NCI-H1092 treated with DMSO at 0.1 percent for 48 hours (cell line): ENCODE results near the gene EMP1.

Experiments used
- DNase-seq: peaks from one replicate; lab custom pipeline; 2025; lab: John Stamatoyannopoulos, UW

Gene EMP1

GRCh38 chr12:13196130-13196921, at the start of gene EMP1:
Gene EMP1 (plus strand): TSS chr12:13196726. CDS start chr12:13211511, 14,785 bp downstream.
- DNase-seq = peak; percentile 37

DNA sequence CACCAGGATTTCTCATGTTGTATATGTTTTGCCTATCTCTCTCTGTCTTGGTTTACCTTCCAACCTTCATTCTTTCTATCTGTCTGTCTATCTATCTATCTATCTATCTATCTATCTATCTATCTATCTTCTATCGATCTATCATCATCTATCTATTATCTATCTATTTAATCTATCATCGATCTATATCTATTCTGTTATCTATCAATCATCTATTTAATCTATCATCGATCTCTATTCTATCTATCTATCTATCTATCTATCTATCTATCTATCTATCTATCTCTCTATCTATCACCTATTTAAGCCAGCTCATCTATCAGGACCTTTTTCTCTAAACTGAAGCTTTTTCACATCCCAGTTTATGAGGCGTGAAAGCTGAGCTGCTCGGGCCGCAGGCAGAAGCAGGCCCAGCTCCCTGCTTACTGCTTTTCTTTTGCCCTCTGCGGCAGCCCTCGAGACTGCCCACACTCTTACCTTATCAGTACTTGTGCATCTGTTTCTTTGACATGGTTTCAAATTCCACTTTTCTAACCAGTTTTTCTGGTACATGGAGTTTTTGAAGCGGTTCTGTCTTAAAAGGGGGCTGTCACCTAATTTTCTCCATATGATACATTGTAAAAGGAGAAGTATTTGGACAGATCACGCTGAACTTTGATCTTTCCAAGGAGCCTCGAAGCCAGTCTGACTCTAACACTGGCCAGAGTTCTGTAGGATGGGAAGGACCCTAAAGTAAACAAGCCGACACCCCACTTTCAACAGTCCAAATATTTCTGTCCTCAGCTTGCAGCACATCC, 48.6 kb upstream of the EMP1 start:
- no peak for DNase-seq

- no peak for DNase-seq
Observed at GRCh38 chr12:13148485-13148847, 48.1 kb upstream of the EMP1 start.

DNA sequence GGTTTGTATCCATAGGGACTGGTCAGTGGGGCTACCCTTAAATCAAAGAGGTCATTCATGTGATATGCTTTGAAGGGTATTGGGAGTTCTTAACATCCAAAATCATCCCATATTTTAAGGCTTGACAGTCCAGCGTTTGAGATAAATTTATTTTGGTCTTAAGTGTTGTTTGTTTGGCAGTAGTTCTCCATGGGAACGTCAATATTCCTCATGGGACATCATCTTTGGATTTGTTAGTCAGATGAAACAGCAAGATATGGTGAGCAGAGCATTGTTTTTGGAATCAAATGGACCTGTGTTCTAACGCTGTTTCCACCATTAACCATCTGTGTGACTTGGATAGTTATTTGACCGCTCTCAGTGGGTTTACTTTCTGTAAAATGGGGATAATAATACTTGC, 47.1 kb upstream of the EMP1 start:
- DNase-seq = no peak

DNA sequence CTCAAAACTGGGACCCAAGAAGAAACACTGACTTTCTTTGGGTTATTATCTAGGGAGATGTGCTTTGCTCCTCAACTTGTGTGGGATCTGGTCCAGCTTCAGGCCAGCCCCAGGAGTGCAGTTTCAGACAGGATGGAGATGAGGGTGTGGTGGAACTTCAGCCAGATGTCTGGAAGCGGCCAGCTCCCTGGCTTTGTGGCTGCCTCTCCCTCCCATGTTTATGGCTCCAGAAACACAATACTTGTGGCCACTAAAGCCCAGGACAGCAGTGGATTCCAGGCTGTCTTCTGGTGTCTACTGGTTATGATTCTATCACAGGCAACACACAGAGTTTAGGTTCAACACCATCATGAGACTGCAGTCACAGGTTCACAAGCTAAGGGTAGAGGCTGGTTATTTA, 44.2 kb upstream of the EMP1 start:
- DNase-seq = no peak

DNA sequence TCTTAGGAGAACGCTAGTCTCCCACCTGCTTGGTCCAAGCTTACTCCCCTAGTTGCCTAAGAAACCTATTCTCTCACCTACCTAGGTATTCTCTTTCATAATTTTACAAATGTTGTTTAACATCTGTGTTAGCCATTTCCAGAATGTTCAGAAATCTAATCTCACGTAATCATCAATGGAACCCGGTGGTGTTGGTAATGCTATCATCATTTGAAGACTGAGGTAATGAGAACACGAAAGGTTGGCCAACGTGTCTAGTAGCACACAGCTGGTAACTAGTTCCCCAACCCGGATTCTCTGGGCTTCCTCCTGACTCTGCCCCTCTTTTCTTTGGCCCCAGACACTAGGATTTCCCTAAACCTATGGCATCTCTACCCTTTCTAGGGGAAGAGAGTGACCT, 43.8 kb upstream of the EMP1 start:
- no peak for DNase-seq

DNA sequence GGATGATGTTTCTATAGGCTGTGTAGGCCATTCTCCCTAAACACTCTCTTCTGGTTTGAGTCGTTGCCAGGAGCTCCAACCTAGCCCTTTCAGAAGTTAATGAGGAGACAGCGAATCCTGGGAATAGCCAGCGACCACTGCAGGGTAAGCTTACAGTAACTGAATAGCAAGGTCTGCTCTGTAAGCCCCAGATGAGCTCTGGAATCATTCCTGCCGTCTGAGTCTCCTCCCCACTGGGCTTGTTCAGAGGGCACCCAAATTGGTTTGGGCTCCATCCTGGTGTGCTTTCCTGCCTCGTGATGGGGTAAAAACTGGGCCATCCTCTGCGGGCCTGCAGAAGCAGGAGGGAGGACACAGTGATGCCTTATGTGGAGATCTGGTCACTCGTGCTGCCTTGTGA, 43.3 kb upstream of the EMP1 start:
- DNase-seq = no peak

DNA sequence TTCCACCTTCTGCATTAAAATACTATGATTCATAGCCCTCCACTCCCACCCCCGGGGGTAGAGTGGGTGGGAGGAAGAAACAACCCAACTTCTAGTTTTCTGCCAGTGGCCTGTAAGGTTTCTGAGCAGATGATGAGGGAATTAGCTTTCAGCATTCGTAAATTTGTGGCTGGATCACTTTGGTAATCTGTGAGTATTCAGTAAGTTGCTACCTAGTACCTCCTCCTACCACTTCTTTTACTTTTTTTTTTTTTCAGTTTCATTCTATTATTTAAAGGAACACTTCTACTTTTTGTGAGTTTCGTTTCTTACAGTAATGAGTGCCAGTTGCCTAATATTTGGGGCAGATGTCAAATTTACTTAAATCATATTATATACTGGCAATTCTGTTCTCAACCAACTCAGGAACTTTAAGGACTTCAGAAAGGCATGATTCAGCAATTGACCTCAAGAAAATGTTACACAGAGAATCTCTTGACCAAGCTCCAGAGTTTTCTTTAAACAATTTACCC, 42.4 kb upstream of the EMP1 start:
- no peak for DNase-seq

DNA sequence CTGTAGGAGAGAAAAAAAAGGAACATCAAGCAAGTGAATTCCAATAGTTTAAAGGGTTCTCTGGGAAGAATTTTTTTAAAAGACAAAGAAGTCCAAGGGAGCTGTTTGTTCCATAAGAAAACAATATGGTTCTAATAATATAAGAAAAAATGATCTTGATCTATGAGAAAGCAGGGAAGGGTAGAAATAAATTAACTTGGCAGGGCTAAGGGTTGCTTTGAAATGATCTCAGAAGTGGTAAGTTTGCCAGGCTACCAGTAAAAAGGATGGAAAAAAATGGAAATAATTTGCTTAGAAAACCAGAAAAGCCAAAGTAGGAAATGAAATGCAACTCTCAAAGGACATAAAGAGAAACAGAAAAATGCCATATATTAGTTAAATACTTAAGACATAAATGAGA, 41.7 kb upstream of the EMP1 start:
- no peak for DNase-seq

- no peak for DNase-seq
Observed at GRCh38 chr12:13156277-13156676, 40.2 kb upstream of the EMP1 start.

DNA sequence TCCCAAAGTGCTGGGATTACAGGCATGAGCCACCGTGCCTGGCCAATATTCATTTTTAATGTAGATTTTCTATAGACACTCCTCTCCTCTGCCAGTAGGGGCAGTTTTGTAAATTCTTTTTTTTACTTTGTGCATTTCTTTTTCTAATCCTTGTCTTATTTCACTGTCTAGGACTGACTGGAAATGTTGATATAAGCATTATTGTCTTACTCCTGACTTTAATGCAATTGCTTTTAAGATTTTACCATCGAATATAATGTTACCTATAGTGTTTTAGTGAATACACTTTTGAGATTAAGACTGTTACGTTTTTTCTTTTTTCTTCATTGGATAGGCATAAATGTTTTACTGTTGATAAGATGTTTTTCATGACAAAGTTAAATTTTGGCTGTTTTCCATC, 35.4 kb upstream of the EMP1 start:
- DNase-seq = no peak

DNA sequence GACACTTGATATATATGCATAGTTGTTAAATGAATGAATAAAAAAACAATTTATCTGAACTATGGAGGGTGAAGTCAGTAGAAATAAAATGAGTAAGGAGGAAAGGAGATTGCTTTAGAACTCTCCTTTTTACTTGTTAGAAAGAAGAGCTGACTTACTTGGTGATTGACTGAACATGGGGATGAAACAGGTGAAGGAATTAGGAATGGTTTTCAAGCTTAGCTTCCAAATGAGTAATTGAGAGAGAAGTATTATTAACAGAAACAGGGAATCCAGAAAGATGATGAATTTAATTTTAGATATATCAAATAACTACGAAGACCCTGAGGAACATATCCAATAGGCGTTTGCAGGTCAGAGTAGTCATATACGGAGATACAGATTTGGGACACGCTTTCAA, 33.6 kb upstream of the EMP1 start:
- no peak for DNase-seq

- DNase-seq = no peak
Observed at GRCh38 chr12:13163868-13164635, 32.5 kb upstream of the EMP1 start.

GRCh38 chr12:13164921-13165616, 31.5 kb upstream of the EMP1 start:
- DNase-seq = no peak

DNA sequence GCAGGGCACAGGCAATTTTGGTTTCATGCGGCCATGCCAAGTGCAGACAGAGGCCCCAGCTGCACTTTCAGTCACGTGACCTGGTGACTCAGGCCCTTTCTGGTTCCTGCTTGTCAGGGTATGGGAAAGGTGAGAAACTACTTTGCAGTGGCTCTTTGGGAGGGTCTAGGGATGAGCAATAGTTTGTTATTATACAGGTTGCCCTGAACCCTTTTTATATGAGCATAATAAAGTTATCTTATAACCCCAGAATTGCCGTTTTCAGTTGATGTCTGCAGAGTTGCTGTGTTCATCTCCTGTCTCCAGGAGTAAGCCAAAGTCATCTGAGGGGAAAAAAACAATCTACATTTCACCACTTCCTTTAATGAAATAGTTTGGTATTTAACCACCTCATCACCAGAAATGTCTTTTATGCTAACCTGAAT, 30.9 kb upstream of the EMP1 start:
- DNase-seq = no peak

- DNase-seq = no peak
Observed at GRCh38 chr12:13167226-13167625, 29.3 kb upstream of the EMP1 start.

GRCh38 chr12:13167906-13168305, 28.6 kb upstream of the EMP1 start:
- DNase-seq = no peak

GRCh38 chr12:13169272-13169671, 27.3 kb upstream of the EMP1 start:
- no peak for DNase-seq

GRCh38 chr12:13170892-13171490, 25.5 kb upstream of the EMP1 start:
- no peak for DNase-seq

DNA sequence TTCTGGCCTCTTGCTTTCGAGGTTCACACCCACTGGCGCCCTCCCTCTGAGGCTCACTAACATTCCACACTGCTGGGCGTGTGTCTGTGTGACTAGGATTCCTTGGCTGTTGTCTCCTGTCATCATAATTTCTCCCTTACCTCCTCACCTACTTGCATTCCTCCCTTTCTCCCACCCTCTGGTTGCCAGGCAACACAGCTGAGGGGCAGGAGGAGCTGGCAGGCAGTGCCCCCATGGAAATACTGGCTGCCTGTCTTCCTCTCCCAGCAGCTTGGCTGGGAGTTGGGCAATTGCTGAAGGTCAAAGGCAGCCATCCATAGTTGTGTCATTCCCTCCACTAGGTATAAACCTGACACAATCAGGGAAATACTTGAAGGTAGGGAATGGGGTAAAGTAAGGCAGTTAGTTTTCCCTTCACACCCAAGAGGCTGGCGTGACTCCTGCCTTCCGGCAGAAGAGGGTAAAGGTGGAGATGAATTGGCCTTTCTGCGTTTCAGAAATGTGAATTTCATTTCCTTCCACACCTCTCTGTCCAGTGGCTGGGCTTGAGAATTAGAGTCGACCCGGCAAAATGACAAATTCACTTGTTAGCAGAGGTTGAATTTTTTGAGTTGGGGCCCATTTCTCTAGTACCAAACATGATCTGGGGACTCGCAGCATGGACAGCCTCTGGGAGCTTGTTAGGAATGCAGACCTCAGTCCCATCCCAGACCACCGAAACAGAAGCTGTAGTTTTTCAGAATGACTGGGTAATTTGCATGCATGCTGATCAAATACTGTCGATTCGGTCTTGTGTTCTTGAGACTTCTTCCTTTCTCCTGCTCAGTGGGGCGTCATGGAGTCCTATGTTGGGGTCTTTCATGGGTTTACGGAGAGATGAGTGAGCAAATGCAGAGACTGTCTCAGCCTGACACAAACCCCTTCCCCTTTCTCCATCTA, 24.3 kb upstream of the EMP1 start:
- no peak for DNase-seq
